Loucy (cell line): ENCODE results near the gene TMEM117.

ENCODE experiments used
- H2AFZ ChIP-seq: fragments of 200-600 bp; sonication (generic); 2 replicates; pipeline ENCODE4 v1.6.0; 2016; ENCODE audit warnings: antibody characterized with exemption, mild to moderate bottlenecking, low read length, moderate library complexity
- H3F3A ChIP-seq: fragments of 200-600 bp; 2 replicates; pipeline ENCODE4 v1.6.0; 2016; ENCODE audit warnings: antibody characterized with exemption, low read depth, mild to moderate bottlenecking
- H3K27me3 ChIP-seq: fragments of 200-600 bp; sonication (generic); 2 replicates; pipeline ENCODE4 v1.6.1; 2014; ENCODE audit warnings: low read length, mild to moderate bottlenecking; ENCODE audit not compliant: insufficient read depth, poor library complexity, severe bottlenecking
- H3K36me3 ChIP-seq: fragments of 200-600 bp; sonication (generic); 2 replicates; pipeline ENCODE4 v1.6.1; 2016; ENCODE audit warnings: low read length; ENCODE audit not compliant: insufficient read depth
- H3K4me1 ChIP-seq: fragments of 200-600 bp; sonication (generic); 2 replicates; pipeline ENCODE4 v1.5.1; 2014; ENCODE audit warnings: low read length, mild to moderate bottlenecking; ENCODE audit not compliant: insufficient read depth, poor library complexity, severe bottlenecking
- H3K4me2 ChIP-seq: fragments of 200-600 bp; sonication (generic); 2 replicates; pipeline ENCODE4 v1.6.0; 2014; ENCODE audit warnings: antibody characterized with exemption, low read length, low read depth, mild to moderate bottlenecking; ENCODE audit not compliant: poor library complexity, severe bottlenecking
- H3K4me3 ChIP-seq: fragments of 200-600 bp; sonication (generic); 2 replicates; pipeline ENCODE4 v1.5.1; 2014; ENCODE audit warnings: low read length, mild to moderate bottlenecking, mixed read lengths; ENCODE audit not compliant: poor library complexity, severe bottlenecking
- H3K79me2 ChIP-seq: fragments of 200-600 bp; sonication (generic); 2 replicates; pipeline ENCODE4 v1.6.1; 2014; ENCODE audit warnings: low read length; ENCODE audit not compliant: insufficient read depth
- H3K9ac ChIP-seq: fragments of 200-600 bp; sonication (generic); 2 replicates; pipeline ENCODE4 v1.6.0; 2014; ENCODE audit warnings: mild to moderate bottlenecking, low read depth, low read length, moderate library complexity; ENCODE audit not compliant: poor library complexity, severe bottlenecking
- H3K9me2 ChIP-seq: fragments of 200-600 bp; sonication (generic); replicated peaks from 2 replicates; pipeline ENCODE4 v1.6.1; 2016; ENCODE audit warnings: low read depth, low read length, mixed read lengths
- H3K9me3 ChIP-seq: fragments of 200-600 bp; sonication (generic); 2 replicates; pipeline ENCODE4 v1.6.1; 2014; ENCODE audit warnings: mild to moderate bottlenecking, antibody characterized with exemption, low read length, low read depth; ENCODE audit not compliant: insufficient read depth
- H4K20me1 ChIP-seq: fragments of 200-600 bp; sonication (generic); 2 replicates; pipeline ENCODE4 v1.6.0; 2014; ENCODE audit warnings: antibody characterized with exemption, low read length, mild to moderate bottlenecking; ENCODE audit not compliant: insufficient read depth, poor library complexity, severe bottlenecking
- CTCF ChIP-seq: fragments of 200-600 bp; sonication (generic); conservative IDR thresholded peaks from 2 replicates; pipeline ENCODE4 v1.5.1; 2014; ENCODE audit warnings: mild to moderate bottlenecking, antibody characterized with exemption, low read length
- EZH2phosphoT487 ChIP-seq: fragments of 200-600 bp; IDR thresholded peaks from 2 replicates; pipeline ENCODE4 v1.6.1; 2018; ENCODE audit warnings: antibody characterized with exemption, mild to moderate bottlenecking, moderate library complexity, borderline replicate concordance

Gene TMEM117

DNA sequence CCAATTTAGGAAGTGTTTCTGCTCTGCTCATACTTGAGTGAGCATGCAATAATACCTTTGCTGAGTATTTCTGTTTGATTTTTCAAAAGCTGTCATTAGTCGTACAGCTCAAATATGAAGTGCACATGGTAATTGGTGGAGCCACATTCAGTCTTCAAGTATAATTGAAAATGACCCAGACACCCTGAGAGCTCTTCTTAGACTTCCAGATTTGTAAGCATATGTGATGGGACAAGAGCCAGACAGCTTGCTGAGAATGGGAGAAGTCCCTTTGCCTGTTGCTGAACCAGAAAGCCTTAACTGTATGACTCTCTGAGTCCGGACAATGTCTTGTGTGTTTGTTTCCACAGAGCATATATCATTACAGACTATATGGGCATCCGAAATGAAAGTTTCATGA lies 307.3 kb downstream of the TMEM117 start:
- Histone ChIP-seq H3F3A (no peaks in the 10 kb centered on the region), H3K9me3 (no peaks in the 10 kb centered on the region), H3K4me1 (no peaks in the 10 kb centered on the region), H3K9me2 (no peaks in the 10 kb centered on the region), H3K9ac (no peak overlapping the region), H3K27me3 (no peaks in the 10 kb centered on the region), H3K36me3 (no peaks in the 10 kb centered on the region), H2AFZ (no peak overlapping the region), H3K4me2 (no peak overlapping the region), H3K79me2 (no peaks in the 10 kb centered on the region), H4K20me1 (no peaks in the 10 kb centered on the region), H3K4me3 (no peak overlapping the region)
- no peak for TF ChIP-seq CTCF
- TF ChIP-seq EZH2phosphoT487 = no peak

DNA sequence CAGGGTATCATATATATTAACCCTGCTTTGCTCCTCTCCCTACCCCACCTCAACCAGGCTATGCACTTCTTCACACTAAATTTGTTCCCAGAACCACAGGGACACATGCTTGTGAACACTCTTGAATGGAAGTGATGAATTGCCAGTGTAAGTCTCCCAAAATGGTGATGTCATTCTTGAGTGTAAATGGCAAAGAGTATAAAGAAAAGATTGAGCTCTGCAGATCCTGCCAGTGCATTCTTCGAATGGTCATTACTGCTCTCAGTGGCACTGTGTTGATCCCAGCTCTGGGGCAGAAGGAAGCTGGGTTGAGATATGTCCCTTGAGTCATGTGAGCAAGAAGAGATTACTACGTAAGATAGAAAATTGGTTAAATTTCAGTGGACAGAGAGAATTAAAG lies 313.1 kb downstream of the TMEM117 start:
- Histone ChIP-seq H2AFZ (no peak overlapping the region), H4K20me1 (no peaks in the 10 kb centered on the region), H3K36me3 (no peaks in the 10 kb centered on the region), H3K4me3 (no peak overlapping the region), H3K27me3 (no peaks in the 10 kb centered on the region), H3K4me1 (no peaks in the 10 kb centered on the region), H3K9ac (no peak overlapping the region), H3K4me2 (no peak overlapping the region), H3F3A (no peaks in the 10 kb centered on the region), H3K9me2 (no peaks in the 10 kb centered on the region), H3K79me2 (no peaks in the 10 kb centered on the region), H3K9me3 (no peaks in the 10 kb centered on the region)
- TF ChIP-seq CTCF (no peak), EZH2phosphoT487 (no peak)

DNA sequence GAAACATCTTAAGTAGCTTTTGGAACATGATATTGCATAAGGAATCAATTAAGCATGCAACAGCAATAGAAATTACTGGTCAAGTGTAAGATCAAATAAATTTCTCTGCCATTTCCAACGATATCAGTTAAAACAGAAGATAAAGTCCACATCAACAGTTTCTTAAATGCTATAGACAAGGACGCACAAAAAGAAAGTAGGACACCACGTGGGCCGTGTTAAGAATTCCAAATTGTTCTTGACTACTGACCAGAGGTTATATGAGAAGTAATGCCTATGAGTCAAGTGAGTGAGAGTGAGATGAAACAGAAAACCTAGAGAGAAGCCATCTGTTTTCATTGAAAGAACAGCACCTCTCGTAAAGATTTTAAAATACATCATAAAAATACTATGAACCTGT lies 318.2 kb downstream of the TMEM117 start:
- H3K4me3 ChIP-seq = no peak overlapping the region
- no peak overlapping the region for H3K9ac ChIP-seq
- H4K20me1 ChIP-seq = no peaks in the 10 kb centered on the region
- H3K79me2 ChIP-seq = no peaks in the 10 kb centered on the region
- no peak overlapping the region for H2AFZ ChIP-seq
- H3K4me1 ChIP-seq = no peaks in the 10 kb centered on the region
- no peaks in the 10 kb centered on the region for H3K9me3 ChIP-seq
- no peaks in the 10 kb centered on the region for H3K27me3 ChIP-seq
- TF ChIP-seq CTCF (no peak), EZH2phosphoT487 (no peak)
- no peaks in the 10 kb centered on the region for H3K9me2 ChIP-seq
- H3K36me3 ChIP-seq = no peaks in the 10 kb centered on the region
- no peaks in the 10 kb centered on the region for H3F3A ChIP-seq
- H3K4me2 ChIP-seq = no peak overlapping the region
